Midbrain (tissue), 1 donor: Measurements from ENCODE around the gene GCNT4.

Experiments used
- DNase-seq: peaks from one replicate; lab custom pipeline; 2025; lab: John Stamatoyannopoulos, UW

The GCNT4 gene

GRCh38 chr5:75016896-75017295, 35.5 kb downstream of the GCNT4 start:
- DNase-seq = no peak

DNA sequence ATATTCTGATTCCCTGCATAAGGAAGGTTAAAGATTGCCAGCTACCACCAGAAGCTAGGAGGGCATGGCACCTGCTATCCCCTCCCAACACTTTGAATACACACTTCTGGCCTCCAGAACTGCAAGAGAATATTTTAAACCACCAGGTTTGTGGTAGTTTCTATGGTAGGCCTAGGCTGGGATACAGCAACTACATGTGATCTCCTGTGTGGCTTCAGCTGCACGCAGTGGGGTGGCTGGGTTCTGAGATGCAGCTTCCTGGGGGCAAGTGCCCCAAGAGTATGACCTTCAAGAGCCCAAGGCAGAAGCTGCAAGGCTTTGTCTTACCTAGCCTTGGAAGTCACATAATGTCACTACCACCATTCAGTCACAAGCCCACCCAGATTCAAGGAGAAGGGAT, 39.6 kb downstream of the GCNT4 start:
- DNase-seq = no peak

- no peak for DNase-seq
Observed at GRCh38 chr5:75010838-75011237, 41.5 kb downstream of the GCNT4 start.

- no peak for DNase-seq
Observed at GRCh38 chr5:75009556-75010345, 42.6 kb downstream of the GCNT4 start.

- no peak for DNase-seq
Observed at GRCh38 chr5:75006865-75007822, 45.2 kb downstream of the GCNT4 start.

DNA sequence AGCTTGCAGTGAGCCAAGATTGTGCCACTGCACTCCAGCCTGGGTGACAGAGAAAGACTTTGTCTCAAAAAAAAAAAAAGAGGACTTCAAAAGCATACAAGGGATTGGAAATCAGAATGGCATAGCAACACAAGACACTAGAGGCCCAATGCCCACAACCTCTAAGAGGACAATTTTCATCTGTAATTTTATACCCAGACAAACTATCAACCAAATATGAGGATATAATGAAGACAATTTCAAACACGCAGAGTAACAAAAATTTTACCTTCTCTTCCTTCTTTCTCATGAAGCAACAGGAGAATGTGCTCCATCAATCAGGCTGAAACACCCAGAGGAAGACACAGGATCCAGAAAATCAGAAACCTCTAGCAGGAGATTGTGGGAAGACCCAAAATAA, 46.8 kb downstream of the GCNT4 start:
- no peak for DNase-seq
